GM18498 (cell line): ENCODE results near the gene CEBPZOS.

Source experiments
- ATAC-seq: cut with Tn5 transposase; IDR thresholded peaks from one replicate; pipeline ENCODE4 v1.9.1; 2021; ENCODE audit warnings: mild to moderate bottlenecking, moderate library complexity; ENCODE audit not compliant: unreplicated experiment

CEBPZOS gene

GRCh38 chr2:37231241-37232130, 35.2 kb downstream of the CEBPZOS start, which contains the start of the genes CEBPZ and NDUFAF7:
CEBPZ (minus strand) TSS chr2:37231596; CDS start chr2:37231567, 29 bp downstream.
NDUFAF7 (plus strand) TSS chr2:37231658; CDS start chr2:37231706, 48 bp downstream.
- ATAC-seq = peak; percentile 97

- ATAC-seq = no peak
Measured at GRCh38 chr2:37232131-37232933, 36.0 kb downstream of the CEBPZOS start.

- ATAC-seq = no peak
Measured at GRCh38 chr2:37243435-37243834, 47.1 kb downstream of the CEBPZOS start.

GRCh38 chr2:37244017-37244416, 47.7 kb downstream of the CEBPZOS start:
- peak; percentile 97 for ATAC-seq

GRCh38 chr2:37244755-37245154, 48.5 kb downstream of the CEBPZOS start:
- ATAC-seq = no peak

- ATAC-seq = no peak
Measured at GRCh38 chr2:37246205-37246604, 49.9 kb downstream of the CEBPZOS start.

- ATAC-seq = no peak
Measured at GRCh38 chr2:37250869-37251740, 54.8 kb downstream of the CEBPZOS start.
